ENCODE data around the gene CNKSR3.
A peak's percentile ranks its signal among the peaks of the same experiment; 100 is the strongest.

Gene CNKSR3

GRCh38 chr6:154440422-154441043 lies 70.0 kb downstream of the CNKSR3 start:
- in situ Hi-C loops (cut with HindIII; ENCODE audit: low pct_ligation_motif_present, low pct_unique_long_range_greater_than_20kb, low sequenced_read_pairs) = no loop called here
- peak; percentile 44 for DNase-seq

- in situ Hi-C loops (cut with HindIII; ENCODE audit: low pct_ligation_motif_present, low pct_unique_long_range_greater_than_20kb, low sequenced_read_pairs) = no loop called here
- DNase-seq = peak; percentile 10
These were observed 70.5 kb downstream of the CNKSR3 start for GRCh38 chr6:154440022-154440421.

- no peak for DNase-seq
- in situ Hi-C loops (cut with HindIII; ENCODE audit: low pct_ligation_motif_present, low pct_unique_long_range_greater_than_20kb, low sequenced_read_pairs) = no loop called here
These were observed 71.5 kb downstream of the CNKSR3 start for GRCh38 chr6:154438882-154439415.

- in situ Hi-C loops (cut with HindIII; ENCODE audit: low pct_ligation_motif_present, low pct_unique_long_range_greater_than_20kb, low sequenced_read_pairs) = no loop called here
- DNase-seq = no peak
These were observed 75.0 kb downstream of the CNKSR3 start for GRCh38 chr6:154435400-154435945.

GRCh38 chr6:154434662-154435061 lies 75.8 kb downstream of the CNKSR3 start:
- DNase-seq = no peak
- in situ Hi-C loops (cut with HindIII; ENCODE audit: low pct_ligation_motif_present, low pct_unique_long_range_greater_than_20kb, low sequenced_read_pairs) = no loop called here

GRCh38 chr6:154433477-154434241 lies 76.8 kb downstream of the CNKSR3 start:
- DNase-seq = no peak
- in situ Hi-C loops (cut with HindIII; ENCODE audit: low pct_ligation_motif_present, low pct_unique_long_range_greater_than_20kb, low sequenced_read_pairs) = no loop called here

- in situ Hi-C loops (cut with HindIII; ENCODE audit: low pct_ligation_motif_present, low pct_unique_long_range_greater_than_20kb, low sequenced_read_pairs) = no loop called here
- DNase-seq = no peak
These were observed 77.7 kb downstream of the CNKSR3 start for GRCh38 chr6:154432533-154433476.

GRCh38 chr6:154430481-154430919 lies 80.0 kb downstream of the CNKSR3 start:
- no peak for DNase-seq
- in situ Hi-C loops (cut with HindIII; ENCODE audit: low pct_ligation_motif_present, low pct_unique_long_range_greater_than_20kb, low sequenced_read_pairs) = no loop called here

GRCh38 chr6:154429711-154430110 lies 80.8 kb downstream of the CNKSR3 start:
- DNase-seq = no peak
- in situ Hi-C loops (cut with HindIII; ENCODE audit: low pct_ligation_motif_present, low pct_unique_long_range_greater_than_20kb, low sequenced_read_pairs) = no loop called here

- DNase-seq = no peak
- in situ Hi-C loops (cut with HindIII; ENCODE audit: low pct_ligation_motif_present, low pct_unique_long_range_greater_than_20kb, low sequenced_read_pairs) = no loop called here
These were observed 81.6 kb downstream of the CNKSR3 start for GRCh38 chr6:154428897-154429296.

GRCh38 chr6:154427446-154427845 lies 83.0 kb downstream of the CNKSR3 start:
- in situ Hi-C loops (cut with HindIII; ENCODE audit: low pct_ligation_motif_present, low pct_unique_long_range_greater_than_20kb, low sequenced_read_pairs) = no loop called here
- no peak for DNase-seq

- in situ Hi-C loops (cut with HindIII; ENCODE audit: low pct_ligation_motif_present, low pct_unique_long_range_greater_than_20kb, low sequenced_read_pairs) = no loop called here
- no peak for DNase-seq
These were observed 83.5 kb downstream of the CNKSR3 start for GRCh38 chr6:154426997-154427396.

- in situ Hi-C loops (cut with HindIII; ENCODE audit: low pct_ligation_motif_present, low pct_unique_long_range_greater_than_20kb, low sequenced_read_pairs) = no loop called here
- DNase-seq = no peak
These were observed 85.5 kb downstream of the CNKSR3 start for GRCh38 chr6:154425034-154425433.

GRCh38 chr6:154414021-154414813 lies 96.3 kb downstream of the CNKSR3 start:
- peak; percentile 86 for DNase-seq
- in situ Hi-C loops (cut with HindIII; ENCODE audit: low pct_ligation_motif_present, low pct_unique_long_range_greater_than_20kb, low sequenced_read_pairs) = no loop called here

GRCh38 chr6:154412106-154412820 lies 98.2 kb downstream of the CNKSR3 start:
- peak; percentile 17 for DNase-seq
- in situ Hi-C loops (cut with HindIII; ENCODE audit: low pct_ligation_motif_present, low pct_unique_long_range_greater_than_20kb, low sequenced_read_pairs) = no loop called here

- in situ Hi-C loops (cut with HindIII; ENCODE audit: low pct_ligation_motif_present, low pct_unique_long_range_greater_than_20kb, low sequenced_read_pairs) = no loop called here
These were observed 99.4 kb downstream of the CNKSR3 start for GRCh38 chr6:154411076-154411475.

GRCh38 chr6:154410619-154411072 lies 99.8 kb downstream of the CNKSR3 start:
- in situ Hi-C loops (cut with HindIII; ENCODE audit: low pct_ligation_motif_present, low pct_unique_long_range_greater_than_20kb, low sequenced_read_pairs) = no loop called here
- peak; percentile 97 for DNase-seq

More at GRCh38 chr6:154411076-154411475, 99.4 kb downstream of the CNKSR3 start:
- DNase-seq = no peak
